GM23338 (cell line): ENCODE results near the gene KCNN3. TPM values are rescaled to one million over a fixed set of nuclear protein-coding genes. Genes with fewer than 3 reads are reported as not detected.

Experiments used
- ATAC-seq: fragments of 200-7000 bp; cut with Tn5 transposase; 3 replicates; pipeline ENCODE4 v1.9.1; 2020
- DNase-seq: peaks from one replicate; pipeline ENCODE4 v3.0.0-alpha.2; 2015; ENCODE audit warnings: low spot score
- H2AFZ ChIP-seq: fragments of 200-600 bp; sonication (generic); 2 replicates; pipeline ENCODE4 v1.8.0; 2016; ENCODE audit warnings: antibody characterized with exemption, mild to moderate bottlenecking, moderate library complexity
- H3F3A ChIP-seq: fragments of 200-600 bp; sonication (generic); replicated peaks from 2 replicates; pipeline ENCODE4 v1.8.0; 2017; ENCODE audit warnings: antibody characterized with exemption, mixed run types, low read depth
- H3K27ac ChIP-seq: fragments of 200-600 bp; sonication (generic); 2 replicates; pipeline ENCODE4 v1.6.1; 2016; ENCODE audit warnings: low read depth
- H3K27me3 ChIP-seq: fragments of 200-600 bp; sonication (generic); 2 replicates; pipeline ENCODE4 v1.8.0; 2016; ENCODE audit warnings: mild to moderate bottlenecking, mixed run types, moderate library complexity; ENCODE audit not compliant: insufficient read depth
- H3K36me3 ChIP-seq: fragments of 200-600 bp; sonication (generic); 2 replicates; pipeline ENCODE4 v1.8.0; 2016; ENCODE audit warnings: mild to moderate bottlenecking; ENCODE audit not compliant: insufficient read depth
- H3K4me1 ChIP-seq: fragments of 200-600 bp; sonication (generic); 2 replicates; pipeline ENCODE4 v1.8.0; 2016; ENCODE audit warnings: mild to moderate bottlenecking, moderate library complexity; ENCODE audit not compliant: insufficient read depth
- H3K4me2 ChIP-seq: fragments of 200-600 bp; sonication (generic); 2 replicates; pipeline ENCODE4 v1.7.1; 2017; ENCODE audit warnings: mixed run types
- H3K4me3 ChIP-seq: fragments of 200-600 bp; sonication (generic); 2 replicates; pipeline ENCODE4 v1.6.1; 2016; ENCODE audit warnings: mixed run types
- H3K79me2 ChIP-seq: fragments of 200-600 bp; sonication (generic); replicated peaks from 2 replicates; pipeline ENCODE4 v1.8.0; 2017; ENCODE audit warnings: mild to moderate bottlenecking; ENCODE audit not compliant: insufficient read depth
- H3K9me2 ChIP-seq: fragments of 200-600 bp; sonication (generic); 2 replicates; pipeline ENCODE4 v1.8.0; 2017; ENCODE audit not compliant: insufficient read depth
- H4K20me1 ChIP-seq: fragments of 200-600 bp; sonication (generic); replicated peaks from 2 replicates; pipeline ENCODE4 v1.8.0; 2017; ENCODE audit warnings: mild to moderate bottlenecking; ENCODE audit not compliant: insufficient read depth
- H3K27ac Mint-ChIP-seq: 2 replicates; pipeline ENCODE4 v1.8.0; 2020; ENCODE audit warnings: inconsistent platforms, mild to moderate bottlenecking, moderate library complexity, mixed read lengths
- H3K27me3 Mint-ChIP-seq: 3 replicates; pipeline ENCODE4 v1.8.0; 2022; ENCODE audit warnings: low read depth, mild to moderate bottlenecking, moderate library complexity, mixed read lengths, inconsistent platforms; ENCODE audit not compliant: insufficient read depth, poor library complexity
- H3K36me3 Mint-ChIP-seq: 3 replicates; pipeline ENCODE4 v1.8.0; 2021; ENCODE audit warnings: low read depth, mild to moderate bottlenecking, inconsistent platforms, moderate library complexity, mixed read lengths
- H3K4me1 Mint-ChIP-seq: 3 replicates; pipeline ENCODE4 v1.8.0; 2020; ENCODE audit warnings: mild to moderate bottlenecking, inconsistent platforms, mixed read lengths
- H3K4me3 Mint-ChIP-seq: 3 replicates; pipeline ENCODE4 v1.8.0; 2021; ENCODE audit warnings: moderate library complexity, mild to moderate bottlenecking, inconsistent platforms, mixed read lengths
- H3K9me3 Mint-ChIP-seq: 3 replicates; pipeline ENCODE4 v1.8.0; 2020; ENCODE audit warnings: moderate library complexity, mild to moderate bottlenecking, inconsistent platforms, mixed read lengths
- CREB1 ChIP-seq: fragments of 250-450 bp; sonication (Bioruptor Pico); IDR thresholded peaks from 2 replicates; pipeline ENCODE4 v1.5.0; 2020; ENCODE audit warnings: low read depth, mild to moderate bottlenecking, moderate library complexity
- CTCF ChIP-seq, 2 experiments: fragments of 200-600 bp in 1 of 2; sonication (generic) in 1 of 2; conservative IDR thresholded peaks; 2 replicates each; pipeline versions ENCODE4 v1.5.1 to v1.6.1; 2016 to 2017; ENCODE audit warnings: antibody characterized with exemption in 2 of 2, low read depth in 2 of 2, mild to moderate bottlenecking in 2 of 2, moderate library complexity in 1 of 2
- EZH2 ChIP-seq: fragments of 200-600 bp; sonication (generic); IDR thresholded peaks from one replicate; pipeline ENCODE4 v1.8.0; 2017; ENCODE audit warnings: antibody characterized with exemption, mild to moderate bottlenecking, low read depth; ENCODE audit not compliant: unreplicated experiment
- EZH2phosphoT487 ChIP-seq: fragments of 200-600 bp; sonication (generic); IDR thresholded peaks from one replicate; pipeline ENCODE4 v1.8.1; 2018; ENCODE audit warnings: antibody characterized with exemption; ENCODE audit not compliant: unreplicated experiment
- JUNB ChIP-seq: IDR thresholded peaks from one replicate; pipeline ENCODE4 v1.6.1; 2016; ENCODE audit warnings: antibody characterized with exemption; ENCODE audit not compliant: unreplicated experiment
- NANOG ChIP-seq: IDR thresholded peaks from 2 replicates; pipeline ENCODE4 v1.6.1; 2016; ENCODE audit warnings: antibody characterized with exemption, borderline replicate concordance
- POLR2AphosphoS5 ChIP-seq: IDR thresholded peaks from 2 replicates; pipeline ENCODE4 v1.6.1; 2016; ENCODE audit warnings: antibody characterized with exemption, low read depth
- REST ChIP-seq: IDR thresholded peaks from one replicate; pipeline ENCODE4 v1.6.1; 2018; ENCODE audit warnings: antibody characterized with exemption; ENCODE audit not compliant: unreplicated experiment
- STAT1 ChIP-seq: IDR thresholded peaks from one replicate; pipeline ENCODE4 v1.6.1; 2016; ENCODE audit warnings: antibody characterized with exemption; ENCODE audit not compliant: unreplicated experiment
- ZNF114 ChIP-seq: fragments of 250-450 bp; sonication (Bioruptor Pico); IDR thresholded peaks from 2 replicates; pipeline ENCODE4 v1.5.0; 2020; ENCODE audit warnings: mild to moderate bottlenecking, moderate library complexity
- ZNF331 ChIP-seq: fragments of 250-450 bp; sonication (Bioruptor Pico); IDR thresholded peaks from 2 replicates; pipeline ENCODE4 v1.5.0; 2020; ENCODE audit warnings: low read depth, mild to moderate bottlenecking, moderate library complexity
- polyA plus RNA-seq: library from polyadenylated mRNA; unstranded; fragments of >200 nt; fragmentation: Nextera tagmentation; extraction: Ambion mirVana; gene quantifications from 2 replicates; pipeline ENCODE4 v1.2.1, GENCODE V29; 2016
- total RNA-seq: library from RNA; depleted of rRNA; stranded (reverse); fragments of >200 nt; shearing (Covaris generic); gene quantifications from 2 replicates; pipeline ENCODE4 v1.2.3, GENCODE V29; 2014
- TF ChIP-seq, protein P1 (sequence below): IDR thresholded peaks from 2 replicates; pipeline ENCODE4 v1.6.1; 2016; ENCODE audit warnings: antibody characterized with exemption

Gene KCNN3
- total and polyA plus RNA-seq, 2 experiments from 2014 or later: 1.9 to 3.0 TPM

- TF ChIP-seq REST (no peak), EZH2phosphoT487 (no peak)
Observed at GRCh38 chr1:154746622-154747299, 123.3 kb downstream of the KCNN3 start (continued).

- no peaks in the 10 kb centered on the region for H3K79me2 ChIP-seq
- no peaks in the 10 kb centered on the region for H3K36me3 ChIP-seq
- ATAC-seq (no peak), DNase-seq (no peak)
- no peak overlapping the region for H3K4me3 ChIP-seq
- Mint-ChIP-seq H3K27me3 (peaks cover 12% of the 10 kb centered on the region), H3K9me3 (peaks cover 8% of the 10 kb centered on the region; the same call in 2 of the 3 replicates), H3K4me1 (peaks cover 60% of the 10 kb centered on the region), H3K4me3 (no peak overlapping the region), H3K27ac (no peak overlapping the region), H3K36me3 (peaks cover 7% of the 10 kb centered on the region; the same call in 2 of the 3 replicates)
- H3K27me3 ChIP-seq: no peaks in the 10 kb centered on the region
- no peak overlapping the region for H3K27ac ChIP-seq
- H3K9me2 ChIP-seq: 0 out of 2 replicates have a peak, but pooled peaks cover 3% of the 10 kb centered on the region
- peaks cover 21% of the 10 kb centered on the region for H3K4me1 ChIP-seq
- no peaks in the 10 kb centered on the region for H3F3A ChIP-seq
- no peak overlapping the region for H3K4me2 ChIP-seq
- no peak overlapping the region for H2AFZ ChIP-seq
- no peaks in the 10 kb centered on the region for H4K20me1 ChIP-seq
- no peak for TF ChIP-seq ZNF114 (CRISPR knock-in tag)
- no peak for TF ChIP-seq REST
- TF ChIP-seq POLR2AphosphoS5: no peak
- TF ChIP-seq EZH2phosphoT487: no peak
- TF ChIP-seq CTCF (conservative IDR thresholded peaks at IDR 0.05; ENCODE audit: low read depth in 2 of 2): no peak
- no peak for TF ChIP-seq ZNF331 (CRISPR knock-in tag)
- no peak for TF ChIP-seq NANOG
- no peak for TF ChIP-seq EZH2
- TF ChIP-seq, protein P1, sequence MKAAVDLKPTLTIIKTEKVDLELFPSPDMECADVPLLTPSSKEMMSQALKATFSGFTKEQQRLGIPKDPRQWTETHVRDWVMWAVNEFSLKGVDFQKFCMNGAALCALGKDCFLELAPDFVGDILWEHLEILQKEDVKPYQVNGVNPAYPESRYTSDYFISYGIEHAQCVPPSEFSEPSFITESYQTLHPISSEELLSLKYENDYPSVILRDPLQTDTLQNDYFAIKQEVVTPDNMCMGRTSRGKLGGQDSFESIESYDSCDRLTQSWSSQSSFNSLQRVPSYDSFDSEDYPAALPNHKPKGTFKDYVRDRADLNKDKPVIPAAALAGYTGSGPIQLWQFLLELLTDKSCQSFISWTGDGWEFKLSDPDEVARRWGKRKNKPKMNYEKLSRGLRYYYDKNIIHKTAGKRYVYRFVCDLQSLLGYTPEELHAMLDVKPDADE: no peak
- TF ChIP-seq JUNB: no peak
- no peak for TF ChIP-seq STAT1
- no peak for TF ChIP-seq CREB1 (CRISPR knock-in tag)
Observed at GRCh38 chr1:154745750-154746425, 124.2 kb downstream of the KCNN3 start.
